Esophagus squamous epithelium (tissue), 5 donors: ENCODE results near the gene FAM47E. TPM values are rescaled to one million over a fixed set of nuclear protein-coding genes. Genes with fewer than 3 reads are reported as not detected.
"Not testable (repeated sequence)": the region's sequence is repeated elsewhere in the genome, so short reads cannot be mapped to it uniquely, and the experiment has no call there.

Experiments used
- DNase-seq: peaks from one replicate; lab custom pipeline; 2025; lab: John Stamatoyannopoulos, UW
- H3K27ac ChIP-seq, 4 donors: fragments of 200-600 bp; sonication (generic); one replicate each; pipeline ENCODE4 v1.5.1; 2016 to 2019; ENCODE audit warnings: mild to moderate bottlenecking in 1 of 4
- H3K27me3 ChIP-seq, 4 donors: fragments of 200-600 bp; sonication (generic); 1 replicate in 3 of 4; 2 replicates in 1 of 4; pipeline versions ENCODE4 v1.5.1 to v1.6.0; 2017 to 2021; ENCODE audit warnings: antibody characterized with exemption in 1 of 4
- H3K36me3 ChIP-seq, 3 donors: fragments of 200-600 bp; sonication (generic); one replicate each; pipeline ENCODE4 v1.5.1; 2016 to 2019
- H3K4me1 ChIP-seq, 3 donors: fragments of 200-600 bp; sonication (generic); one replicate each; pipeline ENCODE4 v1.5.1; 2017 to 2019
- H3K4me3 ChIP-seq, 4 donors: fragments of 200-600 bp; sonication (generic); 1 replicate in 3 of 4; 2 replicates in 1 of 4; pipeline ENCODE4 v1.5.1; 2016 to 2019; ENCODE audit warnings: mild to moderate bottlenecking in 2 of 4, moderate library complexity in 1 of 4
- H3K9me3 ChIP-seq, 3 donors: fragments of 200-600 bp; sonication (generic); one replicate each; pipeline ENCODE4 v1.5.1; 2016 to 2019
- CTCF ChIP-seq, 6 experiments: fragments of 450-650 bp in 4 of 6; fragments of 200-600 bp in 2 of 6; sonication (generic) in 2 of 6; IDR thresholded peaks; one replicate each; pipeline ENCODE4 v1.5.1; 2016 to 2019; ENCODE audit warnings: antibody characterized with exemption in 6 of 6, mild to moderate bottlenecking in 4 of 6, moderate library complexity in 4 of 6
- POLR2A ChIP-seq, 4 donors: fragments of 450-650 bp; IDR thresholded peaks; one replicate each; pipeline ENCODE4 v1.6.1; 2017; ENCODE audit warnings: antibody characterized with exemption in 4 of 4, mild to moderate bottlenecking in 4 of 4, moderate library complexity in 3 of 4
- WGBS, 2 donors: methylation state at CpG; one replicate each; pipeline ENCODE4 v1.1.5; 2018; 5-methylcytosine and 5-hydroxymethylcytosine counted together
- intact Hi-C: fragments of 100-400 bp; cut with DNase I; formaldehyde crosslinking; loops from one replicate; pipeline ENCODE4 v1.15.0; 2022
- total RNA-seq, 4 donors: library from RNA; depleted of rRNA; stranded (reverse); fragments of >200 nt; gene quantifications; one replicate each; pipeline ENCODE4 v1.1.0, GENCODE V29; 2016
- donor health status: DM: yes; HTN: yes; CAD: no.

Gene FAM47E
- total RNA-seq, 4 donors from 2014 or later: 0.44 to 0.76 TPM; not detected in 2

GRCh38 chr4:76277667-76278066 lies 26.1 kb downstream of the FAM47E start:
- Histone ChIP-seq H3K4me3 (no peak overlapping the region), H3K9me3 (no peaks in the 10 kb centered on the region), H3K27ac (no peak overlapping the region), H3K36me3 (no peaks in the 10 kb centered on the region), H3K27me3 (no peaks in the 10 kb centered on the region), H3K4me1 (no peaks in the 10 kb centered on the region)
- TF ChIP-seq CTCF (IDR thresholded peaks at IDR 0.05) (no peak), POLR2A (IDR thresholded peaks at IDR 0.05) (no peak)
- 39 to 70% methylated on average over 1 of the region's 1 CpG for WGBS, 2 donors
- DNase-seq: no peak
- intact Hi-C loops: no loop called here

- no peak for DNase-seq
- no peaks in the 10 kb centered on the region for H3K27me3 ChIP-seq
- no peaks in the 10 kb centered on the region for H3K4me1 ChIP-seq
- no peak overlapping the region for H3K4me3 ChIP-seq
- no peaks in the 10 kb centered on the region for H3K9me3 ChIP-seq
- 57 to 59% methylated on average over 1 of the region's 1 CpG for WGBS, 2 donors
- intact Hi-C loops: no loop called here
- no peak overlapping the region for H3K27ac ChIP-seq
- no peaks in the 10 kb centered on the region for H3K36me3 ChIP-seq
- TF ChIP-seq POLR2A (IDR thresholded peaks at IDR 0.05) (no peak), CTCF (IDR thresholded peaks at IDR 0.05) (no peak)
Measured at GRCh38 chr4:76278583-76278982, 27.1 kb downstream of the FAM47E start.

- Histone ChIP-seq H3K27ac (no peak overlapping the region), H3K36me3 (no peaks in the 10 kb centered on the region), H3K9me3 (no peaks in the 10 kb centered on the region), H3K27me3 (no peaks in the 10 kb centered on the region), H3K4me1 (no peaks in the 10 kb centered on the region), H3K4me3 (no peak overlapping the region)
- intact Hi-C loops: no loop called here
- no peak for TF ChIP-seq POLR2A (IDR thresholded peaks at IDR 0.05)
- peak in 1 of 6 experiments; percentile 19 for TF ChIP-seq CTCF (IDR thresholded peaks at IDR 0.05)
- DNase-seq: no peak
- WGBS, 2 donors: 65 to 72% methylated on average over 4 of the region's 4 CpGs
Measured at GRCh38 chr4:76279462-76279861, 27.9 kb downstream of the FAM47E start.

GRCh38 chr4:76280488-76281441 lies 29.2 kb downstream of the FAM47E start:
- WGBS, 2 donors: 65 to 92% methylated on average over 4 to 6 of the region's 6 CpGs
- Histone ChIP-seq H3K4me3 (no peak overlapping the region), H3K36me3 (no peaks in the 10 kb centered on the region), H3K27ac (no peak overlapping the region), H3K27me3 (no peaks in the 10 kb centered on the region), H3K4me1 (no peaks in the 10 kb centered on the region), H3K9me3 (no peaks in the 10 kb centered on the region)
- TF ChIP-seq POLR2A (IDR thresholded peaks at IDR 0.05): no peak
- TF ChIP-seq CTCF (IDR thresholded peaks at IDR 0.05): no peak
- no peak for DNase-seq
- intact Hi-C loops: no loop called here

- H3K9me3 ChIP-seq, H3K4me1 ChIP-seq, H3K27me3 ChIP-seq, H3K4me3 ChIP-seq, H3K27ac ChIP-seq, H3K36me3 ChIP-seq, DNase-seq, intact Hi-C loops: not testable (repeated sequence)
- 54 to 71% methylated on average over 5 to 6 of the region's 6 CpGs for WGBS, 2 donors
Measured at GRCh38 chr4:76281594-76281993, 30.1 kb downstream of the FAM47E start.
